ENCODE results near the gene PIK3C2G.

- no peak for TF ChIP-seq SMC3 (IDR thresholded peaks at IDR 0.05)
- no peak for TF ChIP-seq POLR2A (IDR thresholded peaks at IDR 0.05; ENCODE audit: low read length)
- no peak for TF ChIP-seq MYC (IDR thresholded peaks at IDR 0.05; ENCODE audit: borderline replicate concordance, low read length)
- TF ChIP-seq RNF2 (IDR thresholded peaks at IDR 0.05; ENCODE audit: borderline replicate concordance, low read depth): no peak
- TF ChIP-seq REST (IDR thresholded peaks at IDR 0.05): no peak
- TF ChIP-seq ELK1 (IDR thresholded peaks at IDR 0.05; ENCODE audit: low read depth, low read length): no peak
- TF ChIP-seq CTCF (IDR thresholded peaks at IDR 0.05): no peak
- TF ChIP-seq MAFK (IDR thresholded peaks at IDR 0.05; ENCODE audit: partially characterized antibody): no peak
- TF ChIP-seq ESRRA (IDR thresholded peaks at IDR 0.05; ENCODE audit: borderline replicate concordance, low read length): no peak
- TF ChIP-seq TP53 (CRISPR knock-in tag; IDR thresholded peaks at IDR 0.05): no peak
- no peak for TF ChIP-seq NR3C1 (IDR thresholded peaks at IDR 0.05)
These were observed 155.1 kb downstream of the PIK3C2G start for GRCh38 chr12:18416412-18416811.
